PC-9 (cell line): Measurements from ENCODE around the gene LCLAT1. TPM values are rescaled to one million over a fixed set of nuclear protein-coding genes. Genes with fewer than 3 reads are reported as not detected.

ENCODE experiments used
- BruUV-seq: library from RNA; stranded (reverse); fragments of 400-500 nt; replicated peaks from 2 replicates; lab custom pipeline; 2021; lab: Mats Ljungman, UMichigan
- CTCF ChIA-PET: fragments of 300-600 bp; sonication (Branson Sonifier 250); formaldehyde crosslinking; loops from one replicate; lab custom pipeline; 2022; ENCODE audit warnings: antibody characterized with exemption; lab: Charles Lee
- POLR2A ChIA-PET: fragments of 300-600 bp; sonication (Branson Sonifier 250); formaldehyde crosslinking; loops from one replicate; lab custom pipeline; 2022; ENCODE audit warnings: antibody characterized with exemption; ENCODE audit not compliant: unreplicated experiment; lab: Charles Lee
- DNase-seq, 2 experiments: peaks; one replicate each; pipeline versions ENCODE4 v3.0.0 to v3.0.0-alpha.2; 2015 to 2022; ENCODE audit warnings: mixed read lengths in 1 of 2
- H2AFZ ChIP-seq: fragments of 200-600 bp; sonication (generic); 2 replicates; pipeline ENCODE4 v1.8.1; 2017; ENCODE audit warnings: antibody characterized with exemption
- H3F3A ChIP-seq: fragments of 200-600 bp; sonication (generic); 2 replicates; pipeline ENCODE4 v1.8.1; 2017; ENCODE audit warnings: antibody characterized with exemption, mild to moderate bottlenecking, low read depth; ENCODE audit not compliant: insufficient read depth
- H3K27ac ChIP-seq: fragments of 200-600 bp; sonication (generic); 2 replicates; pipeline ENCODE4 v1.6.1; 2016; ENCODE audit warnings: mixed run types
- H3K27me3 ChIP-seq: fragments of 200-600 bp; sonication (generic); 2 replicates; pipeline ENCODE4 v1.6.1; 2016; ENCODE audit warnings: low read depth, mixed run types; ENCODE audit not compliant: insufficient read depth
- H3K36me3 ChIP-seq: fragments of 200-600 bp; sonication (generic); 2 replicates; pipeline ENCODE4 v1.6.1; 2016; ENCODE audit warnings: low read depth, mixed run types
- H3K4me1 ChIP-seq: fragments of 200-600 bp; sonication (generic); replicated peaks from 2 replicates; pipeline ENCODE4 v1.6.1; 2016; ENCODE audit warnings: mixed run types; ENCODE audit not compliant: insufficient read depth
- H3K4me2 ChIP-seq: fragments of 200-600 bp; sonication (generic); 2 replicates; pipeline ENCODE4 v1.6.1; 2017; ENCODE audit warnings: mixed run types
- H3K4me3 ChIP-seq: fragments of 200-600 bp; sonication (generic); 2 replicates; pipeline ENCODE4 v1.6.1; 2016; ENCODE audit warnings: mixed run types
- H3K79me2 ChIP-seq: fragments of 200-600 bp; sonication (generic); 2 replicates; pipeline ENCODE4 v1.6.1; 2017; ENCODE audit warnings: low read depth, mixed run types
- H3K9me2 ChIP-seq: fragments of 200-600 bp; sonication (generic); 2 replicates; pipeline ENCODE4 v1.8.1; 2017; ENCODE audit warnings: mild to moderate bottlenecking; ENCODE audit not compliant: insufficient read depth
- H3K9me3 ChIP-seq: fragments of 200-600 bp; sonication (generic); 2 replicates; pipeline ENCODE4 v1.8.1; 2016; ENCODE audit warnings: low read depth; ENCODE audit not compliant: insufficient read depth
- H4K20me1 ChIP-seq: fragments of 200-600 bp; sonication (generic); 2 replicates; pipeline ENCODE4 v1.8.1; 2017; ENCODE audit not compliant: insufficient read depth
- EZH2 ChIP-seq: fragments of 200-600 bp; sonication (generic); IDR thresholded peaks from 2 replicates; pipeline ENCODE4 v1.8.0; 2017; ENCODE audit warnings: antibody characterized with exemption, low read depth
- intact Hi-C: fragments of 100-400 bp; cut with micrococcal nuclease; formaldehyde crosslinking; loops from one replicate; pipeline ENCODE4 v1.10.0; 2022; ENCODE audit not compliant: unreplicated experiment
- total RNA-seq: library from RNA; stranded (reverse); gene quantifications from 2 replicates; pipeline ENCODE4 v1.2.3, GENCODE V29; 2021
- TF ChIP-seq, protein P1 (sequence below): fragments of 200-600 bp; sonication (generic); conservative IDR thresholded peaks from 2 replicates; pipeline ENCODE4 v1.6.1; 2017; ENCODE audit warnings: mixed run types, antibody characterized with exemption, mild to moderate bottlenecking, moderate library complexity

Gene LCLAT1
- total RNA-seq, 1 experiment from 2014 or later: 35.7 TPM

GRCh38 chr2:30424231-30424630 is 22.8 kb upstream of the LCLAT1 start:
- H3K4me2 ChIP-seq: no peak overlapping the region
- CTCF ChIA-PET: no interaction called here
- BruUV-seq: no TSS peak

GRCh38 chr2:30425326-30425725 is 21.7 kb upstream of the LCLAT1 start:
- Histone ChIP-seq H2AFZ (no peak overlapping the region), H3K79me2 (no peaks in the 10 kb centered on the region), H3K9me3 (no peaks in the 10 kb centered on the region), H3K4me2 (no peak overlapping the region), H3K4me1 (no peaks in the 10 kb centered on the region), H3K27me3 (no peaks in the 10 kb centered on the region), H3F3A (no peaks in the 10 kb centered on the region), H3K9me2 (no peaks in the 10 kb centered on the region), H3K27ac (no peak overlapping the region), H4K20me1 (no peaks in the 10 kb centered on the region), H3K4me3 (no peak overlapping the region), H3K36me3 (no peaks in the 10 kb centered on the region)
- ChIA-PET POLR2A (no interaction called here), CTCF (no interaction called here)
- BruUV-seq: no TSS peak
- no peak for TF ChIP-seq EZH2
- TF ChIP-seq, protein P1, sequence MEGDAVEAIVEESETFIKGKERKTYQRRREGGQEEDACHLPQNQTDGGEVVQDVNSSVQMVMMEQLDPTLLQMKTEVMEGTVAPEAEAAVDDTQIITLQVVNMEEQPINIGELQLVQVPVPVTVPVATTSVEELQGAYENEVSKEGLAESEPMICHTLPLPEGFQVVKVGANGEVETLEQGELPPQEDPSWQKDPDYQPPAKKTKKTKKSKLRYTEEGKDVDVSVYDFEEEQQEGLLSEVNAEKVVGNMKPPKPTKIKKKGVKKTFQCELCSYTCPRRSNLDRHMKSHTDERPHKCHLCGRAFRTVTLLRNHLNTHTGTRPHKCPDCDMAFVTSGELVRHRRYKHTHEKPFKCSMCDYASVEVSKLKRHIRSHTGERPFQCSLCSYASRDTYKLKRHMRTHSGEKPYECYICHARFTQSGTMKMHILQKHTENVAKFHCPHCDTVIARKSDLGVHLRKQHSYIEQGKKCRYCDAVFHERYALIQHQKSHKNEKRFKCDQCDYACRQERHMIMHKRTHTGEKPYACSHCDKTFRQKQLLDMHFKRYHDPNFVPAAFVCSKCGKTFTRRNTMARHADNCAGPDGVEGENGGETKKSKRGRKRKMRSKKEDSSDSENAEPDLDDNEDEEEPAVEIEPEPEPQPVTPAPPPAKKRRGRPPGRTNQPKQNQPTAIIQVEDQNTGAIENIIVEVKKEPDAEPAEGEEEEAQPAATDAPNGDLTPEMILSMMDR: no peak
- no peak for DNase-seq
- intact Hi-C loops: no loop called here

More at GRCh38 chr2:30424231-30424630, 22.8 kb upstream of the LCLAT1 start:
- no peaks in the 10 kb centered on the region for H3K4me1 ChIP-seq
- no peaks in the 10 kb centered on the region for H4K20me1 ChIP-seq
- H3K79me2 ChIP-seq: no peaks in the 10 kb centered on the region
- no peaks in the 10 kb centered on the region for H3K9me3 ChIP-seq
- H3K36me3 ChIP-seq: no peaks in the 10 kb centered on the region
- H3K27ac ChIP-seq: no peak overlapping the region
- no peak for TF ChIP-seq EZH2
- TF ChIP-seq, protein P1: no peak
- H3K27me3 ChIP-seq: no peaks in the 10 kb centered on the region
- intact Hi-C loops: no loop called here
- POLR2A ChIA-PET: interaction anchor here (0.6 kb wide), 1 partner anchor 18 kb away, joined by 12 read pairs; no protein-coding TSS in a partner anchor
- H2AFZ ChIP-seq: no peak overlapping the region
- no peak for DNase-seq
- H3F3A ChIP-seq: no peaks in the 10 kb centered on the region
- H3K9me2 ChIP-seq: no peaks in the 10 kb centered on the region
- H3K4me3 ChIP-seq: no peak overlapping the region

GRCh38 chr2:30427606-30428347 is 19.3 kb upstream of the LCLAT1 start:
- no peak for DNase-seq
- POLR2A ChIA-PET: no interaction called here
- Histone ChIP-seq H3K9me3 (no peaks in the 10 kb centered on the region), H3K36me3 (no peaks in the 10 kb centered on the region), H3K27ac (no peak overlapping the region), H3K4me3 (no peak overlapping the region), H3K27me3 (no peaks in the 10 kb centered on the region), H2AFZ (no peak overlapping the region), H3K79me2 (no peaks in the 10 kb centered on the region), H3K9me2 (no peaks in the 10 kb centered on the region), H3K4me2 (no peak overlapping the region), H4K20me1 (no peaks in the 10 kb centered on the region), H3K4me1 (no peaks in the 10 kb centered on the region), H3F3A (no peaks in the 10 kb centered on the region)
- TF ChIP-seq, protein P1: no peak
- no peak for TF ChIP-seq EZH2
- intact Hi-C loops: no loop called here
- CTCF ChIA-PET: no interaction called here
- no TSS peak for BruUV-seq
